CD4-positive, alpha-beta T cell treated with Interleukin-6 for 4 hours (primary cell): ENCODE results near the gene ADA.

Experiments used
- DNase-seq: peaks from one replicate; pipeline ENCODE4 v3.0.0-alpha.2; 2020; ENCODE audit warnings: mixed read lengths

Gene ADA

GRCh38 chr20:44643596-44644229 lies 7.8 kb downstream of the ADA start:
- peak; percentile 74 for DNase-seq

DNA sequence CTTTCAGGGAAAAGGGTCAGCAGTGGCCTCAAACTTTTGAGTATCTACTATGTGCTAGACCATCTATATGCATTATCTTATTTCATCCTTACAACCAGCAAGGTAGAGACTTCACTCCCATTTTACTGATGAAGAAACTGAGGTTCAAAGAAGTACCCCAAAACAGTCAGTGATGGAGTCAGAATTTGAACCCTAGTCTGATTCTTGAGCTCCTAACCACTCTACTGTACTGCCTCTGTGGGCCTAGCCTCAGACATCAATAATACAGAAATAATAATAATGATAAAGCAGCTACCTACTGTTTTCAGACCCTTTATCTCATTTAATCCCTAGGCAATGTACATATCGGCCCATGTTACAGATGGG lies 8.4 kb downstream of the ADA start:
- no peak for DNase-seq

- peak; percentile 45 for DNase-seq
These were observed 9.0 kb downstream of the ADA start for GRCh38 chr20:44642203-44643153.

GRCh38 chr20:44641325-44641724 lies 10.2 kb downstream of the ADA start:
- no peak for DNase-seq

- DNase-seq, result no peak
These were observed 11.0 kb downstream of the ADA start for GRCh38 chr20:44640522-44640921.

DNA sequence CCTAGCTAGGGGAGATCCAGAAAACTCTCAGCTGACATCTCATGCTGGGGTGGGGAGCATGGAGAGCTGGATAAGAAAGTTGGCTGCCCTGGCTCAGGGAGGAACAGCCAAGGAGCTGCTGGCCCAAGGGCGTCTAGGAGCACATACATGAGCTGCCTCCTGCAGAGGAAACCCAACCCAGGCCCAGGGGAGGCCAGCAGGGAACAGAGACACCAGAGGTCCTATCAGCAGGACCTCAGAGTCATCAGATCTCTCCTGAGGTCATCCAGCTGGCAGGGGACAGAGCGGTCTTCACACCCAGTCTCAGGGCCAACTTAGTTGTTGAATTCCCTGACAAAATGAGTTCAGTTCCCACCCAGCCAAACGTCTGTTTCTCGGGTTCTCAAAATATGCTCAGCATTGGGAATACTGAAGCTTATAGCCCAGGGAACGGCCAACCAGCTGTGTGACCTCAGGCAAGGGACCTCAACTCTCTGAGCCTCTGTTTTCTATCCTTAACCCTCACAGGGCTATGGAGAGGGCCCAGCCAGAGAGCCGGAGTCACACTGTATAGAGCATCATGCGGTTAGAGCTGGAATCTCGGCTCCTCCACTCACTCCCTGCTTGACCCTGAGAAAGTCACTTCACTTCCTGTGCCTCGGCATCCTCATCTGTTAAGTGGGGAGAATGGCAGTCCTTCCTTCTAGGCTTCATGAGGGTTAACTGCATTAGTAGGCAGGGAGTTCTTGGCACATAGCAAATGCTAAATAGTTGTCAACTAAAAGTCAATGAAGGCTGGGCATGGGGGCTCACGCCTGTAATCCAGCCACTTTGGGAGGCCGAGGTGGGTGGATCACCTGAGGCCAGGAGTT lies 13.8 kb downstream of the ADA start:
- DNase-seq, result no peak

GRCh38 chr20:44637042-44637441 lies 14.5 kb downstream of the ADA start:
- no peak for DNase-seq

DNA sequence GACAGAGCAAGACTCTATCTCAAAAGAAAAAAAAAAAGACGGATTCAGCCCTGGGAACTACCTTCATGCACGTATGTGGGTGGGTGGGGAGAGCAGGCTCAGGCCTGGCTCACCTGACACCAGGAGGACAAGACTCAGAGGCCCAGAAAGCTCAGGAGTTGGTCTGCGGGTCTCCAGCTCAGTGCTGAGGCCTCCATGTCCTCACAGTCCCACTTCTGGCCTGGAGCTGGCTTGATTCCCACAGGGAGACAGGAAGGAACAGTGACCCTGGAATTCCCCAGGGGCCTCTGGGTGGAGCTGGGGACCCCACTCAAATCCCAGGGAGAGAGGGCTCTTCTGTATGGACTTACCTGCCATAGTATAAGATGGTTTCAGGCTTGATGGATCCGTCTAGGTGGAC lies 15.6 kb downstream of the ADA start:
- DNase-seq, result no peak

DNA sequence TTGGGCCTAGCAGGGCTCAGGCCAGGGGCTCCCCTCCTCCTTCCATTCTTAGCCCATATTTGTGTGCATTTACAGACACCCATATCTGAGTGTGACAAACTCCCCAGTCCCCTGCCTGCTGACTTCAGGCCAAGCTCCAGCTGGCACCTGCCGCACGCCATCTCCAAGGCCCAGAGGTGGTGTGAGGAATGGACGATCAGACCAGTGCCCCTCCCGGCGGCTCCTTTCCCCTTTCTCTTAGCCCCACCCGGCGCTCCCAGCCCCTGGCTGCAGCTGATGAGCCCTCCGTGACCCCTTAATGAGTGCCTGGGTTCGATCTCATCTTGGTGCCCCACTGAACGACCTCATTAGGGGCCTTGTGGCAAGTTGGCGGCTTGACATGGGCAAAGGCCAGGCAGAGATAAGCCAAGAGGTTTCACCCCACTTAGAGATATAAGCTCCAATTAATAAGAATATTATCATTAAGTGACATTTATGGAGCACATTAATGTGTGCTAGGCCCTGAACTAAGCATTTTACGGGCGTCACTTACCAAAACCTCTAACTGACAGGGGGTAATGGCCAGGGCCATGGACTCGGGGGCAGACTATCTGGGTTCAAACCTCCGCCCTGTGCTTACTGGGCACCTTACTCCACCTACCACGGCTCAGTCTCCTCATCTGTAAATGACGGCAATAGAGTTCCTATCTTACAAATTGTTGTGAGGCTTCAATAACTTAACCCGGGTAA lies 17.5 kb downstream of the ADA start:
- DNase-seq, result no peak

- DNase-seq, result no peak
These were observed 18.2 kb downstream of the ADA start for GRCh38 chr20:44633187-44633810.

DNA sequence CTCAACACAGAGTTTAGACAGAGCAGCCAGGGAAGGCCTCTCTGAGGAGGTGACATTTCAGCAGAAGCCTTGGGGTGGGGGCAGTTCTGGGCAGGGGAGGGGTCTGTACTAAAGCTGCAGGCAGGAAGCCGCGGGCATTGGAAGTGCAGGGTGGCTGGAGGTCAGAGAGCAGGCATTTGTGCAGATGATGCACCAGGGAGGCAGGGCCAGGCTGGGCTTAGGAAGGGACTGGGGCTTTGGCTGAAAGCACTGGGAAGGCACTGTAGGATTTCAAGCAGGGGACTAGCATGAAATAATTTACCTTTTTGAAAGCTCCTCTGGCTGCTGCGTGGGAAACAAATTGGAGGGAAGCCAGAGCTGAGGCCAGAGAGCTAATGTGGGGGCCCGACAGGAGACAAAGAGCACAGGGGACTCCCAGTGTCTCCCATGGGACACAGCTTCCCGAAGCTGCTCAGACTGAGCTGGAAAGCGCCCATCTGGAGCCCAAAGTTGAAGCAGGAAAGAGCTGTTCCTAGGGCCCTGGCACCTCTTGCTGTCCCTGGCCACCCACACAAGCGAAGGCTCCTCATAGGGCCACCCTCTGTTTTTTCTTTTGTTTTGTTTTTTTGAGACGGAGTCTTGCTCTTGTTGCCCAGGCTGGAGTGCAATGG lies 19.3 kb downstream of the ADA start:
- DNase-seq, result no peak

DNA sequence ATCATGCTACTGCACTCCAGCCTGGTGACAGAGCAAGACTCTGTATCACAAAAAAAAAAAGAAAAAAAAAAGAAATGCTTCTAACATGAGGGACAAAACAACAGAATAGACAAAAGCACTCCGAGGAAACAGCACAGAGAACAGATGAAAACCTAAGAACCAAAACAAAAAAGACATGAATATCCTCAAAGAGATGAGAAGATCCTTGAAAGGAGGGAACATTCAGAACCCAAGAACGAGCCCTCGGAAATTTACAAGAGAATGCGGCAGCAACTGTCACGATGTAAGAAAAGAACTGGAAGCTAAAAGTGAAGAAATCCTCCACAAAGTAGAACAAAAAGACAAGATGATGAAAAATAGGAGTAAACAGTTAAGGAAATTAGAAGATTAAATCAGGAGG lies 21.2 kb downstream of the ADA start:
- DNase-seq, result no peak

GRCh38 chr20:44629542-44629941 lies 22.0 kb downstream of the ADA start:
- no peak for DNase-seq

GRCh38 chr20:44629017-44629385 lies 22.5 kb downstream of the ADA start:
- no peak for DNase-seq

DNA sequence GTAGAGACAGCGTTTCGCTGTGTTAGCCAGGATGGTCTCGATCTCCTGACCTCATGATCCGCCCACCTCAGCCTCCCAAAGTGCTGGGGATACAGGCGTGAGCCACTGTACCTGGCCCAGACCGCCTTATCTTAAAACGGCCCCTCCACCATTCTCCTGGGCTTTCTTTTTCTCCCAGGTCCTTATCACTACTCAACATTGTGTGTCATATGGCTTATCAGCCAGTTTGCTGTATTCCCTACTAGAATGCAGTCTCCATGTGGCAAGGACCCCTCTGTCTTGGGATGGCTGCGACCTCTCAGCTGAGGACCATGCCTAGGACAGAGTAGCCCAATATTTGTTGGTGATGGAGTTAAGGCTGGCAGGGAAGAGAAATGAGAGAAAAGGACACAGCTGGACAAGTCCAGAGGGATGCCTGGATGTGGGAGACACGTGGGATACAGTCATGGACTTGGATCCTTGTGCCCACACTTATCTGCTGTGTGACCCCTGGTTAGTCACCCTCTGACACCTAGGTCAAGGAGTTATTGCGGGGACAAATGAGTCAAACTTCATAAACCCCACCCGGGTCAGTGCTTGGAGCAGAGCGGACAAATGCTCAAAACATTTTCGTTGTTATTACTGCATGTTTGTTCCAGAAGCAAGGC lies 24.0 kb downstream of the ADA start:
- DNase-seq, result no peak

DNA sequence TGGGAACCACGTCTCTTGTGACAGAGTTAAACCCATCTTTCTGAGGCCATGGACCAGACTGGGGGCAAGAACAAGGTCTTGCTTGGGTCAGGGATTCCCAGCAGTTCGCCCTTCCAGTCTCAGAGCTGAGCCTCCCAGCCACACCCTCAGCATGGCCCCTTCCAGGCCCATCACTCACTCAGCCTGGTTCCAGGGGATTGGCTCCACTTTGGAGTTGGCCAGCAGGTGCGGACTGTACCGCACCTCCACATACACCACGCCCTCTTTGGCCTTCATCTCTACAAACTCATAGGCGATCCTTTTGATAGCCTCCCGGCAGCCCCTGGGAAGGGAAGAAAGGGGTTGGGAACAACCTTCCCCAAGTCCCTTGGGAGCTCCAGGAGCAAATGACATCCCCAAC lies 25.2 kb downstream of the ADA start:
- no peak for DNase-seq

DNA sequence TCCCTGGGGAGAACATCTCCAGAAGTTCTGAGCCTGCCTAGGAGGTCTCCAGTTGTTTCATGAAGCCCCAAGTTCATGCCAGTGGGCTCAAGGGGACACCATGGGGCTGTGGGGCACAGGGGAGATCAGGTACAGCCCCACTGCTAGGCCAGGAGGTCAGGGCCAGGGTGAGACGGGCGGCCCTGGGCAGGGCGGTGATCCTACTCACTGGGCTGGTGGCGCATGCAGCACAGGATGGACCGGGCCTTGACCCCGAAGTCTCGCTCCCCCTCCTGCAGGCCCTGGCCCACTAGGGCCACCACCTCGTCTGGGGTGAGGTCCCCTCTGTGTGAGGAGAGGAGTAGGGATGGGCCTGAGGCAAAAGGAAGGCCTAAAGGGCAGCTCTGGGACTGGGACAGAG lies 26.1 kb downstream of the ADA start:
- no peak for DNase-seq

DNA sequence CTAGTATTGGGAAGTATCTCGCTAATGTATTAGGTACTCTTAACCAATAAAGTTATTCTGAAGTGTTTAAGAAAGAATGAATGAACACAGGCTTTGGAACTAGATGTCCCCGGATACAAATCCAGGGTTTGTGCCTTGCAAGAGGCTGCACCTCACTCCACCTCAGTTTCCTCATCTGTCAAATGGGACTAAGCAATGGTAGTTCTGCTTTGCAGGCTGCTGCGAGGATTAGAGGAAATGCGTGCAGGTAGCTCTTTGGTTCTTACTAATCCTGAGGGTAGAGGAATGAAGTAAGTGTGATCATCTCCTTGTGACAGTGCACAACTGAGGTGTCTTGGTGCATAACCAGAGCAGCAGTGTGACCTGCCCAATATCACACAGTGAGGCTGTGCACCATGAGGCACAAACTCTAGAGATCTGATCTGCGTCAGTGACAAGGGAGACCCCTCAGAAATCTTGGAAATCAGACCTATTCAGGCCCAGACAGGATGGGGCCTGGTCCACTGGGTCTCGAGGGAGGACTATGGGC lies 26.7 kb downstream of the ADA start:
- no peak for DNase-seq

GRCh38 chr20:44624152-44624551 lies 27.3 kb downstream of the ADA start:
- no peak for DNase-seq

- no peak for DNase-seq
These were observed 28.8 kb downstream of the ADA start for GRCh38 chr20:44622501-44623270.
